Measurements from ENCODE around the gene CBLIF. TPM values are rescaled to one million over a fixed set of nuclear protein-coding genes. Genes with fewer than 3 reads are reported as not detected.
"Not testable (repeated sequence)": the region's sequence is repeated elsewhere in the genome, so short reads cannot be mapped to it uniquely, and the experiment has no call there.

The CBLIF gene
- total RNA-seq, 1 donor from 2014 or later, result not detected

- Histone ChIP-seq H3K4me1 (no peaks in the 10 kb centered on the region), H3K36me3 (peaks cover 93% of the 10 kb centered on the region), H3K9me3 (replicated peaks) (no peaks in the 10 kb centered on the region), H3K27me3 (ENCODE audit: low read depth) (no peaks in the 10 kb centered on the region), H3K27ac (replicated peaks) (no peak overlapping the region), H3K4me3 (no peak overlapping the region)
- DNase-seq, result no peak
- TF ChIP-seq, protein P1, sequence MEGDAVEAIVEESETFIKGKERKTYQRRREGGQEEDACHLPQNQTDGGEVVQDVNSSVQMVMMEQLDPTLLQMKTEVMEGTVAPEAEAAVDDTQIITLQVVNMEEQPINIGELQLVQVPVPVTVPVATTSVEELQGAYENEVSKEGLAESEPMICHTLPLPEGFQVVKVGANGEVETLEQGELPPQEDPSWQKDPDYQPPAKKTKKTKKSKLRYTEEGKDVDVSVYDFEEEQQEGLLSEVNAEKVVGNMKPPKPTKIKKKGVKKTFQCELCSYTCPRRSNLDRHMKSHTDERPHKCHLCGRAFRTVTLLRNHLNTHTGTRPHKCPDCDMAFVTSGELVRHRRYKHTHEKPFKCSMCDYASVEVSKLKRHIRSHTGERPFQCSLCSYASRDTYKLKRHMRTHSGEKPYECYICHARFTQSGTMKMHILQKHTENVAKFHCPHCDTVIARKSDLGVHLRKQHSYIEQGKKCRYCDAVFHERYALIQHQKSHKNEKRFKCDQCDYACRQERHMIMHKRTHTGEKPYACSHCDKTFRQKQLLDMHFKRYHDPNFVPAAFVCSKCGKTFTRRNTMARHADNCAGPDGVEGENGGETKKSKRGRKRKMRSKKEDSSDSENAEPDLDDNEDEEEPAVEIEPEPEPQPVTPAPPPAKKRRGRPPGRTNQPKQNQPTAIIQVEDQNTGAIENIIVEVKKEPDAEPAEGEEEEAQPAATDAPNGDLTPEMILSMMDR (IDR thresholded peaks at IDR 0.05; ENCODE audit: borderline replicate concordance), result no peak
- intact Hi-C loops (cut with micrococcal nuclease), result no loop called here
Measured at GRCh38 chr11:59794417-59794816, 50.9 kb downstream of the CBLIF start.

- no peak for DNase-seq
- no peaks in the 10 kb centered on the region for H3K9me3 ChIP-seq (replicated peaks)
- H3K4me1 ChIP-seq, result peaks cover 6% of the 10 kb centered on the region
- TF ChIP-seq, protein P1 (IDR thresholded peaks at IDR 0.05; ENCODE audit: borderline replicate concordance), result no peak
- H3K27ac ChIP-seq (replicated peaks), result no peak overlapping the region
- H3K4me3 ChIP-seq, result no peak overlapping the region
- no peaks in the 10 kb centered on the region for H3K27me3 ChIP-seq (ENCODE audit: low read depth)
- peaks cover 94% of the 10 kb centered on the region for H3K36me3 ChIP-seq
- intact Hi-C loops (cut with micrococcal nuclease), result no loop called here
Measured at GRCh38 chr11:59792507-59792906, 52.8 kb downstream of the CBLIF start.

GRCh38 chr11:59791639-59792038 is 53.7 kb downstream of the CBLIF start:
- H3K4me3 ChIP-seq, result no peak overlapping the region
- peaks cover 85% of the 10 kb centered on the region for H3K36me3 ChIP-seq
- H3K4me1 ChIP-seq, result peaks cover 15% of the 10 kb centered on the region
- no peak overlapping the region for H3K27ac ChIP-seq (replicated peaks)
- no peaks in the 10 kb centered on the region for H3K27me3 ChIP-seq (ENCODE audit: low read depth)
- intact Hi-C loops (cut with micrococcal nuclease), result no loop called here
- no peak for DNase-seq
- TF ChIP-seq, protein P1 (IDR thresholded peaks at IDR 0.05; ENCODE audit: borderline replicate concordance), result no peak
- H3K9me3 ChIP-seq (replicated peaks), result no peaks in the 10 kb centered on the region

DNA sequence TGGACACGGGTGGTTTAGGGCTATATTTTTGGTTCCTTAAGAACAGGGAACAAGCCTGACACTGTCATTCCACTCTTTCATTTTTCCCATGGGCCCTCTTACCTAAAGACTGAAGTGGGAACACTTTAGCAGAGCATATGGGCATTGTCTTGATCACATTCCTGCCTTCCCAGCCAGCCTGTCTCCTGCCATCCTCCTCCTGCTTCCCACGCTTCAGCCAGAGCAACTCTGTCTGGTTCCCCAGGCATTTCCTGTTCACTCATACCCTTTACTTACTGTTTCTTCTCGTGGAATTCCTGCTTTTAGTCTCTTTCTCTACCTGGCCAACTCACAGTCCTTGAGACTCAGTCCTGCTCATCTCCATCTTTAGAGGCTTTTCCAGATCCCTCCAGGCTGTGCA is 57.5 kb downstream of the CBLIF start:
- intact Hi-C loops (cut with micrococcal nuclease), result no loop called here
- no peaks in the 10 kb centered on the region for H3K9me3 ChIP-seq (replicated peaks)
- peak overlapping the region; percentile 57 for H3K27ac ChIP-seq (replicated peaks)
- H3K27me3 ChIP-seq (ENCODE audit: low read depth), result no peaks in the 10 kb centered on the region
- DNase-seq, result no peak
- H3K36me3 ChIP-seq, result peaks cover 49% of the 10 kb centered on the region
- peaks cover 24% of the 10 kb centered on the region for H3K4me1 ChIP-seq
- no peak overlapping the region for H3K4me3 ChIP-seq
- TF ChIP-seq, protein P1 (IDR thresholded peaks at IDR 0.05; ENCODE audit: borderline replicate concordance), result no peak

- TF ChIP-seq, protein P1 (IDR thresholded peaks at IDR 0.05; ENCODE audit: borderline replicate concordance), result no peak
- Histone ChIP-seq H3K36me3 (peaks cover 43% of the 10 kb centered on the region), H3K27ac (replicated peaks) (peak overlapping the region; percentile 57), H3K27me3 (ENCODE audit: low read depth) (no peaks in the 10 kb centered on the region), H3K9me3 (replicated peaks) (no peaks in the 10 kb centered on the region), H3K4me1 (peaks cover 24% of the 10 kb centered on the region), H3K4me3 (no peak overlapping the region)
- intact Hi-C loops (cut with micrococcal nuclease), result no loop called here
- DNase-seq, result no peak
Measured at GRCh38 chr11:59787255-59787588, 58.1 kb downstream of the CBLIF start.

DNA sequence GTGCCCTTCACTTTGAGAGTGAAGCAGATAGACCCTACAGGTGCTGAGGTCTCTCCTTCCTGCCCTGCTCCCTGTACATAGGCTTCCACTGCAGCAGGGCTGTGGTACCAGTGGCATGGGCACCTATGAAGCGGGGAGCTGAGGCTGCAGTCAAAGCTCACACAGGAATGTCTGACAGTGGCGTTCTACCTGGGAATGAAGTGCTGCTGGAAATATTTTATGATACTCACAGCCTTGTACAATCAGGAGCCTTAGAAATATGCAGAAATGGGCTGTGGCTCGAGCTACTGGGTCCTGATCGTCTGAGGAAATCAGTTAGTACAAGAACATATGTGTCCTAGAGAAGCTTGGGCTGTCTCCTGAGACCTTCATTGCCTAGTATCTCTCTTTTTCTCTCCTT is 59.5 kb downstream of the CBLIF start:
- intact Hi-C loops (cut with micrococcal nuclease), result no loop called here
- TF ChIP-seq, protein P1 (IDR thresholded peaks at IDR 0.05; ENCODE audit: borderline replicate concordance), result no peak
- Histone ChIP-seq H3K27me3 (ENCODE audit: low read depth) (no peaks in the 10 kb centered on the region), H3K4me3 (no peak overlapping the region), H3K4me1 (peaks cover 24% of the 10 kb centered on the region), H3K9me3 (replicated peaks) (no peaks in the 10 kb centered on the region), H3K27ac (replicated peaks) (peak overlapping the region; percentile 57), H3K36me3 (peaks cover 32% of the 10 kb centered on the region)
- no peak for DNase-seq

- peaks cover 24% of the 10 kb centered on the region for H3K4me1 ChIP-seq
- H3K27me3 ChIP-seq (ENCODE audit: low read depth); intact Hi-C loops (cut with micrococcal nuclease); H3K4me3 ChIP-seq; H3K9me3 ChIP-seq (replicated peaks); DNase-seq: not testable (repeated sequence)
- H3K36me3 ChIP-seq, result peaks cover 18% of the 10 kb centered on the region
- peak overlapping the region; percentile 2 for H3K27ac ChIP-seq (replicated peaks)
Measured at GRCh38 chr11:59784441-59784840, 60.9 kb downstream of the CBLIF start.
